Mesendoderm (in vitro differentiated cells): ENCODE results near the gene SNRPA.

Experiments
- DNase-seq: peaks from one replicate; pipeline ENCODE4 v3.0.0; 2013
- H2AK5ac ChIP-seq: 2 replicates; pipeline ENCODE4 v1.6.1; 2013; ENCODE audit warnings: low read length, inconsistent platforms
- H2BK120ac ChIP-seq: 2 replicates; pipeline ENCODE4 v1.6.1; 2013; ENCODE audit warnings: low read depth, mild to moderate bottlenecking, low read length, moderate library complexity, mixed read lengths
- H2BK15ac ChIP-seq: replicated peaks from 2 replicates; pipeline ENCODE4 v1.6.1; 2013; ENCODE audit warnings: low read depth, mild to moderate bottlenecking, moderate library complexity
- H2BK5ac ChIP-seq: 2 replicates; pipeline ENCODE4 v1.6.1; 2013; ENCODE audit warnings: low read length, inconsistent platforms
- H3K18ac ChIP-seq: 2 replicates; pipeline ENCODE4 v1.6.1; 2013; ENCODE audit warnings: mild to moderate bottlenecking, low read length, mixed read lengths
- H3K23ac ChIP-seq: one replicate; pipeline ENCODE4 v1.6.1; 2013; ENCODE audit warnings: low read length
- H3K27ac ChIP-seq: 2 replicates; pipeline ENCODE4 v1.5.1; 2013; ENCODE audit warnings: low read depth, mild to moderate bottlenecking, inconsistent platforms, low read length, moderate library complexity
- H3K27me3 ChIP-seq: 2 replicates; pipeline ENCODE4 v1.6.1; 2013; ENCODE audit warnings: low read length, control low read depth, mild to moderate bottlenecking, inconsistent platforms; ENCODE audit not compliant: insufficient read depth, poor library complexity
- H3K36me3 ChIP-seq: 2 replicates; pipeline ENCODE4 v1.6.1; 2013; ENCODE audit warnings: low read length, inconsistent platforms; ENCODE audit not compliant: control insufficient read depth, insufficient read depth
- H3K4ac ChIP-seq: one replicate; pipeline ENCODE4 v1.6.1; 2013; ENCODE audit warnings: low read depth, mild to moderate bottlenecking, low read length, moderate library complexity
- H3K4me1 ChIP-seq: 2 replicates; pipeline ENCODE4 v1.6.1; 2013; ENCODE audit warnings: low read depth, low read length, inconsistent platforms; ENCODE audit not compliant: control insufficient read depth
- H3K4me2 ChIP-seq: 2 replicates; pipeline ENCODE4 v1.6.1; 2013; ENCODE audit warnings: low read length
- H3K4me3 ChIP-seq: 2 replicates; pipeline ENCODE4 v1.5.1; 2013; ENCODE audit warnings: mild to moderate bottlenecking, low read length
- H3K56ac ChIP-seq: one replicate; pipeline ENCODE4 v1.6.1; 2013; ENCODE audit warnings: low read length
- H3K79me1 ChIP-seq: 2 replicates; pipeline ENCODE4 v1.6.1; 2013; ENCODE audit warnings: low read length, inconsistent platforms
- H3K79me2 ChIP-seq: 2 replicates; pipeline ENCODE4 v1.6.1; 2013; ENCODE audit warnings: mild to moderate bottlenecking, low read length; ENCODE audit not compliant: control insufficient read depth, insufficient read depth
- H3K9ac ChIP-seq: 2 replicates; pipeline ENCODE4 v1.6.1; 2013; ENCODE audit warnings: low read length, inconsistent platforms
- H4K5ac ChIP-seq: one replicate; pipeline ENCODE4 v1.6.1; 2013; ENCODE audit warnings: low read length
- H4K8ac ChIP-seq: one replicate; pipeline ENCODE4 v1.6.1; 2013; ENCODE audit warnings: low read depth, mild to moderate bottlenecking, control low read depth, low read length, moderate library complexity
- WGBS: extraction: QIAGEN DNeasy Blood & Tissue Kit; methylation state at CpG from one replicate; pipeline ENCODE4 v1.1.7; 2013; ENCODE audit warnings: low lambda C conversion rate, missing lambda C conversion rate; ENCODE audit not compliant: insufficient coverage; ENCODE audit errors: extremely low coverage; 5-methylcytosine and 5-hydroxymethylcytosine counted together

Gene SNRPA

GRCh38 chr19:40733149-40733548, 17.9 kb upstream of the SNRPA start:
- Histone ChIP-seq H3K9ac (no peak overlapping the region), H3K23ac (no peak overlapping the region), H4K8ac (no peak overlapping the region), H2BK120ac (no peak overlapping the region), H3K4ac (no peak overlapping the region), H3K79me2 (no peaks in the 10 kb centered on the region), H3K27ac (no peak overlapping the region), H2BK5ac (no peak overlapping the region), H3K4me2 (no peak overlapping the region), H3K36me3 (peaks cover 7% of the 10 kb centered on the region), H3K18ac (no peak overlapping the region), H3K4me1 (no peaks in the 10 kb centered on the region), H2BK15ac (no peak overlapping the region), H4K5ac (no peak overlapping the region), H2AK5ac (no peak overlapping the region), H3K4me3 (no peak overlapping the region), H3K79me1 (no peaks in the 10 kb centered on the region), H3K27me3 (no peaks in the 10 kb centered on the region), H3K56ac (no peak overlapping the region)
- no peak for DNase-seq
- no CpG with 5 or more reads among the region's 13 CpGs for WGBS

- no peak overlapping the region for H4K5ac ChIP-seq
- no CpG with 5 or more reads among the region's 11 CpGs for WGBS
- H3K4me3 ChIP-seq, result no peak overlapping the region
- H3K79me1 ChIP-seq, result no peaks in the 10 kb centered on the region
- no peak overlapping the region for H3K27ac ChIP-seq
- no peak overlapping the region for H3K9ac ChIP-seq
- no peaks in the 10 kb centered on the region for H3K27me3 ChIP-seq
- H3K18ac ChIP-seq, result no peak overlapping the region
- H3K4me1 ChIP-seq, result no peaks in the 10 kb centered on the region
- no peak overlapping the region for H3K23ac ChIP-seq
- no peaks in the 10 kb centered on the region for H3K79me2 ChIP-seq
- no peak overlapping the region for H3K4me2 ChIP-seq
- H3K56ac ChIP-seq, result no peak overlapping the region
- H2BK15ac ChIP-seq, result no peak overlapping the region
- H2BK5ac ChIP-seq, result no peak overlapping the region
- no peak overlapping the region for H3K4ac ChIP-seq
- no peak for DNase-seq
- H2BK120ac ChIP-seq, result no peak overlapping the region
- H2AK5ac ChIP-seq, result no peak overlapping the region
- peaks cover 7% of the 10 kb centered on the region for H3K36me3 ChIP-seq
- no peak overlapping the region for H4K8ac ChIP-seq
Measured at GRCh38 chr19:40735013-40735771, 15.8 kb upstream of the SNRPA start.

DNA sequence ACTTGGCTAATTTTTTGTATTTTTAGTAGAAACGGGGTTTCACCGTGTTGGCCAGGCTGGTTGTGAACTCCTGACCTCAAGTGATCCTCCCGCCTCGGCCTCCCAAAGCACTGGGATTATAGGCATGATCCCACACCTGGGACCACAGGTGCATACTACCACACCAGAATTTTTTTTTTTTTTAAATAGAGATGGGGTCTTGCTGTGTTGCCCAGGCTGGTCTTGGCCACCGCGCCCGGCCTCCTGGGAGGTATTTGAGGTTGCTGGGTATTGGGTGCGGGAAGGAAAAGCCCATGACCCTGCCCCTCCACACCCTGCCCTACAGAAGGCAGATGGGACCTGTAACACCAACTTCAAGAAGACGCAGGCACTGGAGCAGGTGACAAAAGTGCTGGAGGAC, 14.3 kb upstream of the SNRPA start:
- Histone ChIP-seq H3K56ac (no peak overlapping the region), H3K4me2 (no peak overlapping the region), H3K27me3 (no peaks in the 10 kb centered on the region), H3K23ac (no peak overlapping the region), H3K18ac (no peak overlapping the region), H3K79me2 (no peaks in the 10 kb centered on the region), H3K9ac (no peak overlapping the region), H3K4me1 (no peaks in the 10 kb centered on the region), H2BK5ac (no peak overlapping the region), H4K5ac (no peak overlapping the region), H3K27ac (no peak overlapping the region), H3K4me3 (no peak overlapping the region), H3K36me3 (peaks cover 7% of the 10 kb centered on the region), H3K79me1 (no peaks in the 10 kb centered on the region), H2BK15ac (no peak overlapping the region), H2AK5ac (no peak overlapping the region), H2BK120ac (no peak overlapping the region), H4K8ac (no peak overlapping the region), H3K4ac (no peak overlapping the region)
- no peak for DNase-seq
- no CpG with 5 or more reads among the region's 9 CpGs for WGBS

- no peak overlapping the region for H3K27ac ChIP-seq
- no peaks in the 10 kb centered on the region for H3K27me3 ChIP-seq
- no peak overlapping the region for H2BK120ac ChIP-seq
- no peak overlapping the region for H4K5ac ChIP-seq
- no peak overlapping the region for H2BK15ac ChIP-seq
- no peak overlapping the region for H2AK5ac ChIP-seq
- H3K36me3 ChIP-seq, result peaks cover 7% of the 10 kb centered on the region
- no peak overlapping the region for H2BK5ac ChIP-seq
- no peak overlapping the region for H3K9ac ChIP-seq
- no peak overlapping the region for H3K4me3 ChIP-seq
- no peak for DNase-seq
- no peaks in the 10 kb centered on the region for H3K79me2 ChIP-seq
- H3K4me2 ChIP-seq, result no peak overlapping the region
- H3K23ac ChIP-seq, result no peak overlapping the region
- no peak overlapping the region for H4K8ac ChIP-seq
- H3K4ac ChIP-seq, result no peak overlapping the region
- H3K79me1 ChIP-seq, result no peaks in the 10 kb centered on the region
- WGBS, result no CpG with 5 or more reads among the region's 9 CpGs
- no peak overlapping the region for H3K18ac ChIP-seq
- H3K4me1 ChIP-seq, result no peaks in the 10 kb centered on the region
- no peak overlapping the region for H3K56ac ChIP-seq
Measured at GRCh38 chr19:40737102-40737644, 13.8 kb upstream of the SNRPA start.

DNA sequence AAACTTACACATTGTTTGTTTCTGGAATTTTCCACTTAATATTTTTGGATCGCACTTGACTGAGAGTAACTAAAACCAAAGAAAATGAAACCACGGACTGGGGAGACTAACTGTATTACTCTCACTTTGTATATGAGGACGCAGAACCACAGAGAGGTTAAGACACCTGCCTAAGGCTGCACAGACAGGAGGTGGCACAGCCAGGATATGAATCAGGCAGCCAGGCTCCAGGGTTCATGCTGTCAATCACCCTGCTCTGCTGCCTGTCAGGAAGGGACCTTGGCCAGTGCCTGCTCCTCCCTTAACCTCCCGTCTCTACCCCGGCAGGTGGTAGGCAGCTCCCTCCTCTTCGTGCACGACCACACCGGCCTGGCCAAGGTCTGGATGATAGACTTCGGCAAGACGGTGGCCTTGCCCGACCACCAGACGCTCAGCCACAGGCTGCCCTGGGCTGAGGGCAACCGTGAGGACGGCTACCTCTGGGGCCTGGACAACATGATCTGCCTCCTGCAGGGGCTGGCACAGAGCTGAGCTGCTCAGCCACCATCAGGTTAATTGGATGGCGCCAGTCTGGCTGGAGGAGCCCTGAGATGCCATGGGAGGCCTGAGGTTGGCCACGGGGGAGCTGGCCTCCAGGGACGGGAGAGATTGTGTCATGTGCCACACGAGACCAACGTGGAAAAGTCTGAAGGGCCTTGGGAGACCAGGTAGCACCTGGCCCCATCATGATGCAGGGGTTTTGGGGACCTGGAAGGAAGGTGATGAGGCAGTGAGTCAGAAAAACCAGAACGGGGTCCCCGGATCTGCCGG, 11.8 kb upstream of the SNRPA start:
- Histone ChIP-seq H3K4me1 (no peaks in the 10 kb centered on the region), H3K4me3 (no peak overlapping the region), H3K23ac (no peak overlapping the region), H3K18ac (no peak overlapping the region), H3K27ac (no peak overlapping the region), H3K4ac (no peak overlapping the region), H2BK5ac (no peak overlapping the region), H3K79me2 (no peaks in the 10 kb centered on the region), H2AK5ac (no peak overlapping the region), H3K27me3 (no peaks in the 10 kb centered on the region), H3K4me2 (no peak overlapping the region), H2BK15ac (no peak overlapping the region), H4K8ac (no peak overlapping the region), H3K36me3 (peaks cover 4% of the 10 kb centered on the region), H3K79me1 (no peaks in the 10 kb centered on the region), H3K56ac (no peak overlapping the region), H2BK120ac (no peak overlapping the region), H4K5ac (no peak overlapping the region), H3K9ac (no peak overlapping the region)
- no peak for DNase-seq
- WGBS, result no CpG with 5 or more reads among the region's 22 CpGs
